ENCODE data around the gene TMF1.

The TMF1 gene

GRCh38 chr3:68984011-68984530, 68.1 kb downstream of the TMF1 start:
- H3K36me3 Mint-ChIP-seq, result peaks cover 54% of the 10 kb centered on the region
- ATAC-seq, result no peak
- H3K27me3 Mint-ChIP-seq, result no peaks in the 10 kb centered on the region
- H3K27ac Mint-ChIP-seq, result no peak overlapping the region
- no peaks in the 10 kb centered on the region for H3K4me1 Mint-ChIP-seq
- no peak overlapping the region for H3K4me3 Mint-ChIP-seq
- no peaks in the 10 kb centered on the region for H3K9me3 Mint-ChIP-seq

- Mint-ChIP-seq H3K27ac (no peak overlapping the region), H3K4me3 (no peak overlapping the region), H3K36me3 (peaks cover 34% of the 10 kb centered on the region), H3K9me3 (no peaks in the 10 kb centered on the region), H3K27me3 (no peaks in the 10 kb centered on the region), H3K4me1 (no peaks in the 10 kb centered on the region)
- ATAC-seq, result no peak
Measured at GRCh38 chr3:68977486-68978167, 74.5 kb downstream of the TMF1 start.

GRCh38 chr3:68974711-68975110, 77.4 kb downstream of the TMF1 start:
- Mint-ChIP-seq H3K9me3 (no peaks in the 10 kb centered on the region), H3K4me1 (no peaks in the 10 kb centered on the region), H3K27me3 (no peaks in the 10 kb centered on the region), H3K4me3 (no peak overlapping the region), H3K27ac (no peak overlapping the region), H3K36me3 (peaks cover 30% of the 10 kb centered on the region)
- no peak for ATAC-seq

DNA sequence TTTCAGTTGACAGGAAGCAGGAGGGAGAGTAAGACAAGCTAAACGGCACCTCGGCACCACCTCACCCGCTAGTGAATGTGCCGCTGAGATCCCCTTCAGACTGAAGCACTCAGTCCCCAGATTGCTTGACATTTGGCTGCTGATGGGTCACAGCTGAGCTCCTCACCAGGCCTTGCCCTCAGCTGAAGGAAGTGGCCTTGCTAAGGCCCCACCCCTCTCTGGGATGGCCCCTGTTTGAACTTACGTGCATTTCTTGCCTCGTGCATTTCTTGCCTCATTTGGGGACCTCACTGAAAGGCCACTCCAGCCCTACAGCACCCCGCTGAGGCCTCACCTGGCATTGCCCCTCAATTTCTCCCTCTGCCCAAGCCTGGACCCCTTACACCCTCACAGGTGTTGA, 78.5 kb downstream of the TMF1 start:
- H3K27ac Mint-ChIP-seq, result no peak overlapping the region
- H3K4me1 Mint-ChIP-seq, result no peaks in the 10 kb centered on the region
- ATAC-seq, result no peak
- no peaks in the 10 kb centered on the region for H3K27me3 Mint-ChIP-seq
- H3K9me3 Mint-ChIP-seq, result no peaks in the 10 kb centered on the region
- H3K36me3 Mint-ChIP-seq, result peaks cover 20% of the 10 kb centered on the region
- H3K4me3 Mint-ChIP-seq, result no peak overlapping the region

- Mint-ChIP-seq H3K4me3 (no peak overlapping the region), H3K27ac (no peak overlapping the region), H3K36me3 (peaks cover 8% of the 10 kb centered on the region), H3K4me1 (no peaks in the 10 kb centered on the region), H3K27me3 (no peaks in the 10 kb centered on the region), H3K9me3 (no peaks in the 10 kb centered on the region)
- ATAC-seq, result peak; percentile 63
Measured at GRCh38 chr3:68972358-68972979, 79.7 kb downstream of the TMF1 start.
